Astrocyte (in vitro differentiated cells and primary cell): ENCODE results near the gene KIF2A.

ENCODE experiments used
- CTCF ChIP-seq: IDR thresholded peaks from 2 replicates; pipeline ENCODE4 v1.5.1; 2011; ENCODE audit warnings: low read depth, mild to moderate bottlenecking, inconsistent platforms, low read length, moderate library complexity; ENCODE audit not compliant: insufficient read depth
- EZH2 ChIP-seq: IDR thresholded peaks from 2 replicates; pipeline ENCODE4 v1.6.1; 2012; ENCODE audit warnings: mild to moderate bottlenecking, low read length, inconsistent platforms; ENCODE audit not compliant: insufficient read depth

GRCh38 chr5:62322484-62322883 lies 16.5 kb downstream of the KIF2A start:
- TF ChIP-seq CTCF: no peak
- TF ChIP-seq EZH2: no peak
